GM19395 (cell line): ENCODE measurements around the gene TACR1.

ENCODE experiments used
- ATAC-seq: cut with Tn5 transposase; IDR thresholded peaks from one replicate; pipeline ENCODE4 v1.9.1; 2021; ENCODE audit warnings: mild to moderate bottlenecking, moderate library complexity; ENCODE audit not compliant: unreplicated experiment

Gene TACR1

GRCh38 chr2:75025216-75025615 lies 174.1 kb downstream of the TACR1 start:
- ATAC-seq, result no peak

- no peak for ATAC-seq
These were observed 175.5 kb downstream of the TACR1 start for GRCh38 chr2:75023666-75024455.

- ATAC-seq, result no peak
These were observed 176.8 kb downstream of the TACR1 start for GRCh38 chr2:75022516-75022915.

- ATAC-seq, result no peak
These were observed 177.6 kb downstream of the TACR1 start for GRCh38 chr2:75021672-75022071.

- no peak for ATAC-seq
These were observed 178.8 kb downstream of the TACR1 start for GRCh38 chr2:75020476-75020875.

GRCh38 chr2:75019790-75020189 lies 179.5 kb downstream of the TACR1 start:
- no peak for ATAC-seq

- ATAC-seq, result no peak
These were observed 181.2 kb downstream of the TACR1 start for GRCh38 chr2:75018162-75018561.

- ATAC-seq, result no peak
These were observed 187.2 kb downstream of the TACR1 start for GRCh38 chr2:75012080-75012479.

- no peak for ATAC-seq
These were observed 188.7 kb downstream of the TACR1 start for GRCh38 chr2:75010571-75010970.

- ATAC-seq, result no peak
These were observed 191.5 kb downstream of the TACR1 start for GRCh38 chr2:75007819-75008218.

- ATAC-seq, result no peak
These were observed 192.3 kb downstream of the TACR1 start for GRCh38 chr2:75007061-75007460.

GRCh38 chr2:75006041-75006440 lies 193.3 kb downstream of the TACR1 start:
- ATAC-seq, result no peak

GRCh38 chr2:75003773-75004172 lies 195.5 kb downstream of the TACR1 start:
- ATAC-seq, result no peak

- no peak for ATAC-seq
These were observed 196.0 kb downstream of the TACR1 start for GRCh38 chr2:75003276-75003675.

GRCh38 chr2:75002007-75002406 lies 197.3 kb downstream of the TACR1 start:
- ATAC-seq, result no peak

GRCh38 chr2:74999468-74999867 lies 199.9 kb downstream of the TACR1 start:
- no peak for ATAC-seq
